ENCODE measurements around the gene BBS9.

GRCh38 chr7:33556472-33556871 is 427.1 kb downstream of the BBS9 start:
- TF ChIP-seq CTCF (IDR thresholded peaks at IDR 0.05) (no peak), EZH2 (IDR thresholded peaks at IDR 0.05; ENCODE audit: borderline replicate concordance, insufficient read depth, low read depth, low read length, poor library complexity, severe bottlenecking) (no peak)

Data from B cell (primary cell).